GM21381 (cell line): Measurements from ENCODE around the gene DNAJC1.

Source experiments
- ATAC-seq: cut with Tn5 transposase; IDR thresholded peaks from one replicate; pipeline ENCODE4 v1.9.1; 2021; ENCODE audit warnings: mild to moderate bottlenecking, moderate library complexity; ENCODE audit not compliant: unreplicated experiment

DNAJC1 gene

DNA sequence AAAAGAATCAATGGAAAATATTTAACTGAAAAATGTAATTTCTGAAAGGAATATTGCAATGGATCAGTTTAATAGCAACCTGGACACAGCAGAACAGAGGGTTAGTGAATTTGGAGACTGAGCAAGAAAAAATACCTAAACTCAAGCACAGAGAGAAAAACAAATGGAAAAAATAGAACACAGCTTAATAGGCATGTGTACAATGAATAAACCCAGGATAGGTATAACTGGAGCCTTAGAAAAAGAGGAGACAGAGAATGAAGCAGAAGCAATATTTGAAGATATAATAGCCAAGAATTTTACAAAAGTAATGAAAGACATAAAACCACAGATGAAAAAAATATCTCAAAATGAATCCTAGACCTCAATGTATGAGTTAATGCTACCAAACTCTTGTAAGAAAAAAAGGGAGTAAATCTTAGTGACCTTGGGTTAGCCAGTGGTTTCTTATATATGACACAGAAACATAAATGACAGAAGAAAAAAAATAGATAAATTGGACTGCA, 2.9 kb upstream of the DNAJC1 start:
- no peak for ATAC-seq

DNA sequence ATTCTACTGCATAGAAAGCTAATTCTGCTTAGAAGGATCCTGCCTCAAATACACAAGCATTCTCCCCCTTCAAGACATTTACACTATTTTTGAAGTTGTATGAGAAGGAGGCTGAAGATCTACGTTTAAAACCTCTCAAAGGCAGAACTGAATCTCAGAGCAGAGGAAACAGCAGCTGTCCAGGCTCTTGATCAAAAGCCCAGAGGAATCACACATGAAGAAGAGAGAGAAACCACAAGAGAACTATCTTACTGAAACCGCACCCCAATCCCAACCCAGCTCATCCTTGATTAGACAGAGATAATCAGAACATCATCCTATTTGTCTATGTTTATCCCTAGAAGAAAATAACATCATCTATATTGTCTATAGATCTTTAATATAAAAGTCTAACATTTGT, 2.2 kb upstream of the DNAJC1 start:
- no peak for ATAC-seq

DNA sequence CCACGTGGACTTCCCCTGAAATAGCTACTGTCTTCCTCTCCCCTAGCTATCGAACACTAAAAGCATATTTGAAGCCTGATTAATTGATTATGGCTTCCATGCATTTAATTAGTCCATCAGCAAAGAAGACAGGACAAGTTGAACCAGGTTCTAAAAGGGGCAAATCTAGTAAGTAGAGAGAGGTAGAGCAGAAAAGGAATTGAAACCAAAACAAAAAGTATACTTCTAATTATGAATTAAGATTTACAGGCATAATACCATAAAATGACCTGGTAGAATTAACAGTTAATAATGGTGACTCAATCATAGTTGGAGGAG, 393 bp upstream of the DNAJC1 start:
- ATAC-seq: no peak

DNA sequence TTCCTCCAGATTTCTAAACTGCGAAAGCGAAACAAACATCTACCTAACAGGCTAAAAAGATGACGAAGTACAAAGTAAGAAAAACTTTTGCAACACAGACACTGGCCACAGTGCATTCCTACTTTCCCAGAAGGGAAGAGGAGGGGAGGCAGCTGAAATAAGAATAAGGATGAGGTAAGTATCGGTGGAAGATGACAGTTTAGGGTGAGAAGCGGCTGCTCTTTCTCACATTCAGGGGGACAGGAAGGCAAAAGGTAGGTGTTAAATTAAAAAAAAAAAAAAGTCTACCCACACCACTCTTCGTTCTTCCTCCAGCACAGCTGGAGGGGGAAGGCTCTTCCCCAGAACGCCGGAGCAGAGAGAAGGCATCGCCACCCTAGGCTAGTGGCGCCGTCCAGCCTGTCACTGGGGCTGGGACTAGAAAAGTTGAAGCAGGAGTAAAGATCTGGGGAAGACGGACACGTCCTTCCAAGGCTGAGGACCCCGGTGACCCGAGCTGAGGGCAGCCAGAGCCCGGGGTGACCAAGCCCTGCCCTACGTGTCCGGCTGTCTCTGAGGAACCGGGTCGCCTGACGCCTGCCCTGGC, 846 bp downstream of the DNAJC1 start:
- ATAC-seq: peak; percentile 16

DNA sequence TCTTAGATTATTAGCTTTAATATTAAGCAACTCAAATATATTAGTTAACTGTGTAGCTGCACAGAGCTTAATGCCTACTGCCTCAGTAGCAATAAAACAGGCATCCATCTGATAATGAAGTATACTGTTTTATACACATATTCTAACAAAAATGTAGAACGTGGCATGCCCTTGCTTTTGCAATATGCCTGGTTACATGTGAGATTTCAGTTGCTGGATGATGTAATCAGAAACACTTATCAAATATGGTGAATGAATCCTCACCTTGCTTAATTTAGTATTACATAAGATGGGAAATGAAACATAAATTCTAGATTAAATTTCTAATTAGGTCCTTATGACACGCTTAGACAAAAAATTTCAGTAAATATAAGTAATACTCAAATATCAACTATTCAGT, 8.0 kb downstream of the DNAJC1 start:
- ATAC-seq: no peak

DNA sequence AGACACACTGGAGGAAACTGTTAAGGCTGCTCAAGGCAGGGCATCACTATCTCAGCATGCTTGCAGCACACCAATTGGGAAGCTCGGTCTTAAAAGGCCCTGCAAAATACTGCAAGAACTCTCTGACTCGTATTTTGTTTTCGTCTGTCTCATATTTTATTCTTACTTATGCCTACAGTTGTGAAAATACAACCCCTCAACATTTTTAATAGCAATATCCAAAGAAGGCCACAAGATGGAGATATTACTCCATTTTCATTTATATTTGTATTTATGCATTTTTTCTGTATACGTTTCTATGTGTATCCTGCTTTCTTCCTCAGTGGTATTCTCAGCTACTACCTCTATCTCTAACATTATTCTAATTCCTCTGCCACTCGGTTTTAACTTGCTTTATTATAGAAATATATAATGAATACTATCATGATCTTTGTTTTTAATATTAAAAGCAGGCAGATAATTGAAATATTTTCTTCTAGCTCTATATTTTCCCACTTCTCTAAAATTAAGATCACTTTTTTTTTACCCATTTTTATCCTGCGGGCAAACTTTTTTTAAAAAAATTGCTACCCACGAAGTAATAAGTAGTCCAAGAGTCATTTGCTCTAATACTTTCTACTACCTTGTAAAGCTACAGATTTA, 10.0 kb downstream of the DNAJC1 start:
- ATAC-seq: no peak

DNA sequence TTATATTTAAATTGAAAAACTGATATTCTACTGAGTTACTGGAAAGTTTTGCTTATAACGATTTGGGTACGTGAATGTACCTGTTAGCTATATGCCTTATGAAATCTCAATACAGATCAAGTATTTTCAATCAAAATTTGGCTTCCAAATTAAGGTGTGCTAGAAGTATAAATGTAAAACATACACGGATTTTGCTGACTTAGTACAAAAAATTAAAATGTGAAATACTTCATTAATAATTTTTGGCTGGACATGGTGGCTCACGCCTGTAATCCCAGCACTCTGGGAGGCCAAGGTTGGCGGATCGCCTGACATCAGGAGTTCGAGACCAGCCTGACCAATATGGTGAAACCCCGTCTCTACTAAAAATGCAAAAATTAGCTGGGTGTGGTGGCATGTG, 11.7 kb downstream of the DNAJC1 start:
- no peak for ATAC-seq

DNA sequence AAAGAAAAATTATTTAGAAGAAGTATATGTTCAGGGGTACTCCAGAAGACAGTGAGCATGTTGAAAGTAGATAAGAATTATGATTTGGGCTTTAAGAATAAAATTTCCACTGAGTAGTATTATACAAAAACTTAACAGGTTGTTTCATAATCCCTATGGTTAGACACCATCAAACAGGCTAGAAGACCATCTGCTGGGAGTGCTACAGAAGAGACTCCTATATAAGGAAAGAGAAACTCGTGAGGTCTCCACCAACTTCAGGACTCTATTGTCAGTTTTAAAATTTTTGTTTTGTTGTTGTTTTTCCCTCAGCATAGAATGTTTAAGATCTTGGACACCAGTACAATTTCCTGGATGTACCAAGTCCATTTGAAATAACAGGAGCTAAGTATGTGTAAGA, 13.1 kb downstream of the DNAJC1 start:
- ATAC-seq: no peak

DNA sequence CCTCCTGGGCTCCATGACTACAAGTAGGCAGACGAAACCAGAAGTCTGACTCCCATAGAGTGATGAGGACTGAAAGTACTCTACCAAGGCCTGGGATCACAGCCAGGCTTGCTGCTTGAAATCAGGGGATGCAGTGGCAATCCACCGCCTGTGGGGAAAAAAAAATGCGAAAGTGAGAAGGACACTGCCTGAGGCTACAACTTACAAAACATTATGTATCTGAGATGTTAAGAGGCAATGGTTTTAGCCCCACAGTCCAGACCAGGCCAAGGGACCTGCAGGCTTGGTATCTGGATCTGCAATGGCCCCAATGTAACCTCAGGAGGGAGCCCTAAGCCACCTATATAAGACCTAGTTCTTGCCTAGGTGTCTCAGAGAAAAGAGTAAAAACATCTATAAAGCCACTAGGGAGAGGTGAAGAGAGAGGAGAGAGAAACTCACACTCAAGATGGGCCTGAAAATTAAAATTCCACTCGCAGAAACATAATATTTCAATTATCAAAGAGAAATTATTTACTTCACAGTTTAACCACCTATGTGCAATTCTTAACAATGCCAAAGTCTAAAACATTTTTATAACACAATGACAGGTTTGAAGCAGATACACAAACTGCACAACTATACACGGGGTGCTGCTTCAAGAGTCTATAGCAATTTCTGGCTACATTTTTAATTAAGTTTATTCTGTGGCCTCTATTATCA, 13.9 kb downstream of the DNAJC1 start:
- peak; percentile 87 for ATAC-seq

DNA sequence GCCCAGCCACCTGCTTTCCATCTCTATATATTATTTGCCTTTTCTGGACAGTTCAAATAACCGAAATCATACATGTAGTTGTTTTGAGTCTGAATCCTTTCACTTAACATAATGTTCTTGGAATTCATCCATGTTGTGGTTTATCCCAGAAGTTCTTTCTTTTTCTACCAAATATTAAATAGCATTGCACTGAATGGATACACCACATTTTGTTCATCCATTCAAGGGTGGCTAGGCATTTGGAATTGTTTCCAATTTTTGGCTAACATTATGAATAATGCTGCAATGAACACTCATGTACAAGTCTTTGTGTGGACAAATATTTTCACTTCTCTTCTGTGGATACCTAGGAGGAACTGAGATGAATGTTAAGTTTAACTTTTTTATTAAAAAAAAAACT, 18.0 kb downstream of the DNAJC1 start:
- no peak for ATAC-seq

DNA sequence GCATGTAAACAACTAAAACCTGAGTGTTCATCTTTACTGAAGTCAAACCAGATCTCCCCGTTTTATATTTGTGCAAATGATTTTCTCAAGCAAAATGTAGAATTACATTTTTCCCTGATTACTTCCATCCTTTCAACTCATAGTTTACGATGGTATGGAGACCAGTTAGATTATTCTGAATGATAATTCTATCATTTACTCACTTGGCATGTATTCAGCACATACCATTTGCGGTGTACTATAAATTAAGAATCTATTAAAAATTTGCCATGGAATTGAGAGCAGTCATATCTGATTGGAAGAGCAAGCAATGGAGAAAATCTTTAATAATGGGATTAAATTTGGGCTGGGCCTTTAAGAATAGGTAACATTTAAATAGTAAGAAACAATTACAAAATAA, 22.4 kb downstream of the DNAJC1 start:
- no peak for ATAC-seq

DNA sequence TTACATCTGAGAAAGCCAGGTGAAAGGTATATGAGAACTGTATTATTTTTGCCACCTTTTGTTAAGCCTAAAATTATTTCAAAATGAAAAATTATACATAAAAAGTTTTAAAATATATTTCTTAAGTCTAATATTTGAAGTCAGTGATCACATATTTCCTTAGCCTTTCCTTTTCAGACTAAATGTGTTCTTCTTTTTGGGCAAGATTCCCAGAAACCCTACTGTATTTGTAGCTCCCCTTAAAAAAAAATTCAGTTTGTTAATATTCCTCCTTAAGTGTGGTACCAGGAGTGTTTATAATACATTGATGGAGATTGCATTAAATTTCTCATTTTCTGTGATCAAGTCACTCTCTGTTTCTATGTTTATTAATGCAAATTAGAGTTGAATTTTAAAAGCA, 22.8 kb downstream of the DNAJC1 start:
- ATAC-seq: no peak

DNA sequence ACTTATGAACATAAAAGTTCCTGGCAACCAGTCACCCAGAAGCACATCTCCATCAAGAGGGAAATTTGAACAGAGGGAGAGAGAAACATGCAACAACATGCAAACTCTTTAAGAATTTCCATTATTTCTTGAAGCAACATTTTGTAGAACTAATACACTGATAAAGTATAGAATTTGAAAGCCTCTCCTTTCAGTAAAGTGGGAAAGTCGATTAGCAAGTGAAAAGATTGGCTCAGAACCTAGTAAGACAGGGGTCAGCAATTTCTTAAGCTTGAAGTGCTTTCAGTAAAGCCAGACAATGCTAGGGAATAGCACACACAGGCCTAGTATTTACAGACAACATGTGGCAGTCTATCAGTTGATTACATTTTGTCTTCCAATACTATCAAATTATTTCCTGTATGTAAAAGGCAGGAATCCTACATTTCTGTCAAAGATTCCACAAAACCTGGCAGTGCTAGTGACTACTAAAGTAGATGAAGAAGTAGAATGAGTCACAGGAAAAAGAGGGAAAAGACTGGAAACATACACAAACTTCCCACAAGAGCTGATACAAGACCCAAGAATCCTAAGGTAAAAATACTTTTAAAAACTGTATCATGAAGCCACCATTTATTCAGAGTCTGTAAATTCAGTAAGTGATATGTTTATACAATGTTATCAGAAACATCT, 25.2 kb downstream of the DNAJC1 start:
- no peak for ATAC-seq

DNA sequence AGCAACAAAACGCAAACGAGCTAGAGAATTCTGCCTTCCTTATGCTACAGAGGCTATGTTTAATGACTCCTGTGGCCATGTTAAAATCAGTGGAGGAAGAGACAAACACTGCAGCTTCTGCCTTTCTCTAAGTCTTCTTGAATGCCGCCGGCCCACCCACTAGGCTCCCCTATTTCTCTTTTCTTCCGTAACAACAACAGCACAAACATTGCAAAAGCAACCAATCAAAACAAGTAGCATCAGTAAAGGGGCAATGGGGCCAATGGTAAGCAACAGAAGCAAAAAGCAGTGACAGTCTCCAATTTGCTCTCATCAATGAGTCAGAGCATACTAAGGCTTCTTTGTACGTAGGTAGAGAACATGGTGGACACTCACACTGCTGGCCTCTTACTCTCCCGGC, 26.8 kb downstream of the DNAJC1 start:
- ATAC-seq: no peak

DNA sequence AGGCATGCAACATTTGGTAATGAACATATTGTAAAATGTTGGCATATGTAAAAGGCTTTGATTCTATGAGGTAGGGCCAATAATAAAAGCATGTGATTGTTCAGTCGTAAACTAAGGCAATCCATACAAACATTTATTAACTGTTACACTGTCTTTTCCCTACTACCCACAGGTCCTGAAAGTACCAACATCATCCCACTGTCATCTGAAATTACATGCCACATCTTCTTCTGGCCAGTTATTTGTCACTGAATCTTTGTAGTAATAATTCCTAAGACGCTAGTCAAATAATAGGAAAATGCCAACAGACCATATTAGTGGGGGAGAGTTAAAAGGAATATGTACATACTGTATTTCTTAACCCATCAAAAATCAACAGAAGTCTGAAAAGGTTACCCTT, 27.2 kb downstream of the DNAJC1 start:
- ATAC-seq: no peak

DNA sequence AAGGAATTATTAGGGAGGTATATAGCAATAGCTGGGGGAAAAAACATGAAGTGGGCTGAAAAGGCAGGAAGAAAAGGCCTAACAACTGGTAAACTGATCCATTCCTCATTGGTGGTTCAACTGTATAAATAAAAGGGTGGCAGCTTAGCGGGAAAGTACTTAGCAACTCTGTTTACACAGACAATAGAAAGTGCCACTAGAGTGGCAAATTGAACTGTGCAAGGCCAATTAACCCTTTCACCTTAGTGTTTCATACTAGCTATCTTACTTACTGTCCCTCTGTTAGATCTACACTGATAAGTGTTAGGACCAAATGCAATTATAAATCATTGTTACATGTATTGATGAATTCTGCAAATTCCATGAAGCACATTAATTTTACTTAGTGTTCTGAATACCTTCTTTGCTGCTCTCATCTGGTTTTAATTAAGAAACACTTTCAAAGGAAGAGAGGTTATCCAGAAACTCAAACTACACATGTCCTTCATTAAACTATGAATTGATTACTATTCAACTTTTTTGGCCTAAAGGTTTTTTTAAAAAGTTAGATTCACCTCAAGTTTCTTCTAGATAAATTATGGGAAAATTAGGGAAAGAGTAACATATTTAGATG, 28.0 kb downstream of the DNAJC1 start:
- ATAC-seq: no peak

DNA sequence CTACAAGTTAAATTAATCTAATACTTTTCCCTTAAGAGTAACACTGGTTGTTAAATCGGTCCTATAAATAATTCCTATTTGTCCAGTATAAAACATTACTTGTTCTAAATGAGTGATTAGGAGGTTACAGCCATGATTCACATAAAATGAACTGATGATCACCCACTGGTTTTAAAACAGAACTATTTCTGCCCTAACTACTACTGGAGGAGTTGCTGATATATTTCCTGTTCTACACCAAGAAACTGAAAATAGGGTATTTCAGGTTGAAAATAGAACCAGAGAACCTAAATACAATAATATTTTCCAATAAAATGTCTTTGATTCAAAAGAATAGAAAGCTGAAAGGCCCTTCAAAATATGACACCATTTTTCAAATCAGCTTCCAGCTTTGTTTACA, 30.9 kb downstream of the DNAJC1 start:
- ATAC-seq: no peak

DNA sequence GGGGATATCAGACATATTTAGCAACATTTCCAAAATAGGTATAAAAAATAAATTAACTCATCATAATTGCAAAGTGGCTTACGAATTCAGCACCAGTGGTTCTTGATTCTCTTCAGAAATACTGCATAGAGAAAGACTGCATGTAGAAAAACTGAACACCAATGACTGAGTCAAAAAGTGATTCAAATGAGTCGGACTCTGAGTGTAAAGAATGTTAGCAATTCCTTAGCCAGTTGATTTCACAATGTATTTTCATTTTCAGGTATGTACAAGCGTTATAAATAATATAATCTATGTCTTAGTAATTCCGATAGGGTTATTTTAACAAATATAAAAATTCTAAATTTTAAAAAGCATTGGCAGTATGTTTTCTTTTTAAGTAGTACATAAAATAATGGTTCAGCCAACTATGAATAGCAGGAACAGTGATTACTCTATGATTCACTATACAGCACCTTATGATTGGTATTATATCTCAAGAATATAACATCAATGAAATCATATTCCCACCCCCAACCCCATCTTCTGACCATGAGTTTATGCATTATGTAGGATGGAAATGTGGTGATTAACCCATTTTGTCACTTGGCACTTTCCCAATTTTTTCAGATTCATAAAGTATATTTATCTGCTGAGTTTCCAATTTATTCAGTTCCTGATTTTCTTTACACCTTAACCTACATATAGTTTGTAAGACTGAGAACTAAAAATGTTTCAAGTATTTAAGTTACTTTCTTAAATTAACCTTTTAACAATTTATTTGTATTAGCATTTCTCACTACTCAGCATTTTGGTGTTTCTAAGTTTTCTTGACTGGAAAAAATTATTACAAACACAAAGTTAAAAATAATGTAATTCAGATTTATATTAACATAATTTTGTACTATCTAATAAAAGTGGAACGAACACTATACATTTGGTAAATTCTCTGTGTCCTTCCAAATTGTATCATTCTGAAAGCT, 33.9 kb downstream of the DNAJC1 start:
- ATAC-seq: no peak

DNA sequence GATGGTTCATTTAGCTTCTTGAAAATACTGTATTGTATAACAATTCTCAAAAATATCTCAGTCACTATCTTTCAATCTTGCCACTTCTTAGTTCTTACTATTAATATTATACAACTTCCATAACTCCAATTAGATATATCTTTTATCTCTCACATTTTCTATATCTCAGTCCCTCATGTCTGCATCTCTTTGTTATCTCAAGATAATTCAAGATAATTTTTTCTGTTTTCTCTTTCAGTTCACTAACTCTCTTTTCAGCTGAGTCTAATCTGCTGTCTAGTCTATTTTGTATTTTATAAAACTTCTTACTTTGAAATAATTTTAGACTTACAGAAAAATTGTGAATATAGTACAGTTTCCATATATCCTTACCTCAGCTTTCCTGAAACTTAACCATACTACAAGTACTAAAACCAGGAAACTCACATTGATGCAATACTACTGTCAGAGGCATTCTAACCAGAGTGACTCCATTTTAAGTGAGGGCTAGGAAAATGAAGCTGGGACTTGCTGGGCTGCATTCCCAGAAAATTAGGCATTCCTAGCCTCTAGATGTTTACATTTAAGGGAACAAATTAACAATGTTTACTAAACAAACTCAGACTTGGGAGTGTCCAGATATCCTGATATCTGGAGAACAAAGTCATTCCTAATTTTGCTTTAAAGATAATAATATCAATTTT, 38.4 kb downstream of the DNAJC1 start:
- no peak for ATAC-seq

DNA sequence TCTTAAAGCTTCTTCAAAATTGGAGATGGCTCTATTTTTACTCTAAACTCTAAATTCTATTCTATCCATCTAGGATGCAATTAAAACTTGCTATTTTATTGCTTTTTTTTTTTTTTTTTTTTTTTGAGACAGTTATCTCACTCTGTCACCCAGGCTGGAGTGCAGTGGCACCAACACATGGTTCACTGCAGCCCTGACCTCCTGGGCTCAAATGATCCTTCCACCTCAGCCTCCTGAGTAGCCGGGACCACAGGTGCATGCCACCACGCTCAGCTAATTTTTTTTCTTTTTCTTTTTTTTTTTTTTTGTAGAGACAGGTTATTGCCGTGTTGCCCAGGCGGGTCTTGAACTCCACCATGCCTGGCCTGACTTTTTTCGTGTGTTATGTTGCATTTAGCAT, 41.2 kb downstream of the DNAJC1 start:
- no peak for ATAC-seq
